ENCODE measurements around the gene CNGB1.

Gene CNGB1

DNA sequence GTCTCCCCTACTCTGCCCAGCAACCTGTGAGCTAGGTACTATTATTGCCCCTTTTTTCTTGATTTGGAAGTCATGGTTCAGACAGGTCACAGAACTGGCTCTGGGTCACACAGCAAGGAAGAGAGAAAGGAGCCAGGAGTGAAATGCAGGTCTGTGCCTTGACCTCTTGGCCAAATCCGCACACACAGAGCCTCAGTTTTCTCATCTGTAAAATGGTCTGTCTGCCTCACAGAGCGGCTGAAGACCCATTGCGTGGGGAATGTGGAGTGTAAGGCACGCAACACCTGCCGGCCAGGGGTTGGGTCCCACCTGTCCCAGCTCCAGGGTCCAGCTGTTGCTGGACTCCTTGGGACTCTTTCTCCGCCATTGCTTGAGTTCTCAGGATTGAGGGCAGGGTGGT lies 32.4 kb downstream of the CNGB1 start:
- Histone ChIP-seq H4K20me1 (ENCODE audit: insufficient read depth, low read length, poor library complexity, severe bottlenecking) (no peaks in the 10 kb centered on the region), H3K27me3 (ENCODE audit: insufficient read depth, low read length, poor library complexity, severe bottlenecking) (no peaks in the 10 kb centered on the region), H3K9ac (ENCODE audit: low read depth, low read length, poor library complexity, severe bottlenecking) (no peak overlapping the region), H3K36me3 (ENCODE audit: insufficient read depth, low read length) (no peaks in the 10 kb centered on the region), H3K9me3 (ENCODE audit: insufficient read depth, low read depth, low read length) (no peaks in the 10 kb centered on the region), H2AFZ (ENCODE audit: low read length) (no peak overlapping the region), H3K4me2 (ENCODE audit: low read depth, low read length, poor library complexity, severe bottlenecking) (no peak overlapping the region), H3K79me2 (ENCODE audit: insufficient read depth, low read length) (no peaks in the 10 kb centered on the region), H3K4me3 (ENCODE audit: low read length, poor library complexity, severe bottlenecking) (no peak overlapping the region), H3K4me1 (ENCODE audit: insufficient read depth, low read length, poor library complexity, severe bottlenecking) (no peaks in the 10 kb centered on the region), H3K9me2 (replicated peaks; ENCODE audit: low read depth, low read length) (no peaks in the 10 kb centered on the region), H3F3A (ENCODE audit: low read depth) (no peaks in the 10 kb centered on the region)
- no peak for TF ChIP-seq EZH2phosphoT487 (IDR thresholded peaks at IDR 0.05; ENCODE audit: borderline replicate concordance)
- TF ChIP-seq, protein P1, sequence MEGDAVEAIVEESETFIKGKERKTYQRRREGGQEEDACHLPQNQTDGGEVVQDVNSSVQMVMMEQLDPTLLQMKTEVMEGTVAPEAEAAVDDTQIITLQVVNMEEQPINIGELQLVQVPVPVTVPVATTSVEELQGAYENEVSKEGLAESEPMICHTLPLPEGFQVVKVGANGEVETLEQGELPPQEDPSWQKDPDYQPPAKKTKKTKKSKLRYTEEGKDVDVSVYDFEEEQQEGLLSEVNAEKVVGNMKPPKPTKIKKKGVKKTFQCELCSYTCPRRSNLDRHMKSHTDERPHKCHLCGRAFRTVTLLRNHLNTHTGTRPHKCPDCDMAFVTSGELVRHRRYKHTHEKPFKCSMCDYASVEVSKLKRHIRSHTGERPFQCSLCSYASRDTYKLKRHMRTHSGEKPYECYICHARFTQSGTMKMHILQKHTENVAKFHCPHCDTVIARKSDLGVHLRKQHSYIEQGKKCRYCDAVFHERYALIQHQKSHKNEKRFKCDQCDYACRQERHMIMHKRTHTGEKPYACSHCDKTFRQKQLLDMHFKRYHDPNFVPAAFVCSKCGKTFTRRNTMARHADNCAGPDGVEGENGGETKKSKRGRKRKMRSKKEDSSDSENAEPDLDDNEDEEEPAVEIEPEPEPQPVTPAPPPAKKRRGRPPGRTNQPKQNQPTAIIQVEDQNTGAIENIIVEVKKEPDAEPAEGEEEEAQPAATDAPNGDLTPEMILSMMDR (conservative IDR thresholded peaks at IDR 0.05; ENCODE audit: low read length) = no peak

GRCh38 chr16:57937861-57938260 lies 33.1 kb downstream of the CNGB1 start:
- H4K20me1 ChIP-seq (ENCODE audit: insufficient read depth, low read length, poor library complexity, severe bottlenecking) = no peaks in the 10 kb centered on the region
- no peaks in the 10 kb centered on the region for H3F3A ChIP-seq (ENCODE audit: low read depth)
- H2AFZ ChIP-seq (ENCODE audit: low read length) = no peak overlapping the region
- H3K79me2 ChIP-seq (ENCODE audit: insufficient read depth, low read length) = no peaks in the 10 kb centered on the region
- H3K27me3 ChIP-seq (ENCODE audit: insufficient read depth, low read length, poor library complexity, severe bottlenecking) = no peaks in the 10 kb centered on the region
- no peaks in the 10 kb centered on the region for H3K36me3 ChIP-seq (ENCODE audit: insufficient read depth, low read length)
- H3K9me2 ChIP-seq (replicated peaks; ENCODE audit: low read depth, low read length) = no peaks in the 10 kb centered on the region
- TF ChIP-seq, protein P1 (conservative IDR thresholded peaks at IDR 0.05; ENCODE audit: low read length) = no peak
- no peak for TF ChIP-seq EZH2phosphoT487 (IDR thresholded peaks at IDR 0.05; ENCODE audit: borderline replicate concordance)
- no peak overlapping the region for H3K4me2 ChIP-seq (ENCODE audit: low read depth, low read length, poor library complexity, severe bottlenecking)
- no peaks in the 10 kb centered on the region for H3K9me3 ChIP-seq (ENCODE audit: insufficient read depth, low read depth, low read length)
- no peak overlapping the region for H3K4me3 ChIP-seq (ENCODE audit: low read length, poor library complexity, severe bottlenecking)
- H3K9ac ChIP-seq (ENCODE audit: low read depth, low read length, poor library complexity, severe bottlenecking) = no peak overlapping the region
- no peaks in the 10 kb centered on the region for H3K4me1 ChIP-seq (ENCODE audit: insufficient read depth, low read length, poor library complexity, severe bottlenecking)

DNA sequence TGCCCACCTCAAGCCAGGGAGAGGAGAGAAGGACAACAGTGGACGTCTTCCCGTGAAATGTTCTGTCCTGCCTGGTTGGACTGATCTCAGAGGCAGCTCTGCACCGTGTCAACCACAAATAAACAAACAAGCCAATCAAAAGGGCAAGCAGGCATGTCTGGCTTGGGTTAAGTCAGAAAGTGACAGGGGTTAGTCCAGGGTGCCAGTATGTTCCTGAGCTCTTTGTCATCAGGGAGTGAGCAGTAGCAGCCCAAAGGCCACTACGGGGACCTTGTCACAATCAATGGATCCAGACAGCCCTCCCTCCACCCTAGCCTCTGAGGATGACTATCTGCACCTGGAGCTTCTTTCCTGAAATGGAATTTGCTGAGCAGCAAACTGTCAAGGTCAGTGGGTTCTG lies 35.0 kb downstream of the CNGB1 start:
- Histone ChIP-seq H3K9me3 (ENCODE audit: insufficient read depth, low read depth, low read length) (no peaks in the 10 kb centered on the region), H3K36me3 (ENCODE audit: insufficient read depth, low read length) (no peaks in the 10 kb centered on the region), H3K9ac (ENCODE audit: low read depth, low read length, poor library complexity, severe bottlenecking) (no peak overlapping the region), H3K4me1 (ENCODE audit: insufficient read depth, low read length, poor library complexity, severe bottlenecking) (no peaks in the 10 kb centered on the region), H2AFZ (ENCODE audit: low read length) (no peak overlapping the region), H3K79me2 (ENCODE audit: insufficient read depth, low read length) (no peaks in the 10 kb centered on the region), H4K20me1 (ENCODE audit: insufficient read depth, low read length, poor library complexity, severe bottlenecking) (no peaks in the 10 kb centered on the region), H3K9me2 (replicated peaks; ENCODE audit: low read depth, low read length) (no peaks in the 10 kb centered on the region), H3F3A (ENCODE audit: low read depth) (no peaks in the 10 kb centered on the region), H3K4me2 (ENCODE audit: low read depth, low read length, poor library complexity, severe bottlenecking) (no peak overlapping the region), H3K27me3 (ENCODE audit: insufficient read depth, low read length, poor library complexity, severe bottlenecking) (no peaks in the 10 kb centered on the region), H3K4me3 (ENCODE audit: low read length, poor library complexity, severe bottlenecking) (no peak overlapping the region)
- TF ChIP-seq, protein P1 (conservative IDR thresholded peaks at IDR 0.05; ENCODE audit: low read length) = no peak
- no peak for TF ChIP-seq EZH2phosphoT487 (IDR thresholded peaks at IDR 0.05; ENCODE audit: borderline replicate concordance)

All from Loucy (cell line).